HG02623 (cell line): Measurements from ENCODE around the gene GRB14.
"Not testable (repeated sequence)": the region's sequence is repeated elsewhere in the genome, so short reads cannot be mapped to it uniquely, and the experiment has no call there.

Experiments
- ATAC-seq: cut with Tn5 transposase; IDR thresholded peaks from one replicate; pipeline ENCODE4 v1.9.1; 2021; ENCODE audit warnings: moderate library complexity; ENCODE audit not compliant: unreplicated experiment

GRB14 gene

GRCh38 chr2:164620873-164621763 is at the start of gene GRB14:
TSS of gene GRB14 (minus strand) at chr2:164621482. CDS start at chr2:164621309, 173 bp downstream.
- no peak for ATAC-seq

- no peak for ATAC-seq
Measured at GRCh38 chr2:164669291-164669690, 48.0 kb upstream of the GRB14 start.

DNA sequence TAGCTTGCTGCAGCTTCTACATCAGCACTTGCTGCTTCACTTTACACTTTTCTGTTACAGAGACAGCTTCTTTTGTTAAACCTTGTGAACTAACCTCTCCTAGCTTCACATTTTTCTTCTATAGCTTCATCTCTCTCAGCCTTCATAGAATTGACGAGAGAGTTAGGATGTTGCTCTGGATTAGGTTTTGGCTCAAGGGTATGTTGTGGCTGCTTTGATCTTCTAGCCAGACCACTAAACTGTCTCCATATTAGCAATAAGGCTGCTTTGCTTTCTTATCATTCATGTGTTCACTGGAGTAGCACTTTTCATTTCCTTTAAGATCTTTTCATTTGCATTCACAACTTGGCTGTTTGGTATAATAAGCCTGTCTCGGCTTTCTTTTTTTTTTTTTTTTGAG is 46.3 kb upstream of the GRB14 start:
- no peak for ATAC-seq

- ATAC-seq = no peak
Measured at GRCh38 chr2:164664070-164664469, 42.8 kb upstream of the GRB14 start.

GRCh38 chr2:164662868-164663631 is 41.8 kb upstream of the GRB14 start:
- no peak for ATAC-seq

DNA sequence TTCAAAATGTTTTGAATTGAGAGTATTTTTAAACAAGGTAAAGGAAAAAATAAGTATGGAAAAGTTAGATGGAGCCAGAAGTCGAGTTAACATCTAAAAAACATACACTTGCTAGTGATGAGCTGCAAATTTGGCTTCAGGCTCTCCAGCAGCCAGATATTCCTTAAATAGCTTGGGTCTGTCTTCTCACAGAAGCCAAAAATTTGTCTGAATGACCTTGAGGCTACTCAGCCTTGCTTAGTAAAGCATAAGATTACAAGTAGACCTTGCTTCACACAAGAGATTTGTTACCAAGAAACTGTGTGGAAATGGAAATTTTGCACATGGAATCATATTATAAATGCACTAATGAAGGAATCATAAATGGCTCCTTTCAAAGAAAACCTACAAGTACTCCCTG is 40.8 kb upstream of the GRB14 start:
- no peak for ATAC-seq

DNA sequence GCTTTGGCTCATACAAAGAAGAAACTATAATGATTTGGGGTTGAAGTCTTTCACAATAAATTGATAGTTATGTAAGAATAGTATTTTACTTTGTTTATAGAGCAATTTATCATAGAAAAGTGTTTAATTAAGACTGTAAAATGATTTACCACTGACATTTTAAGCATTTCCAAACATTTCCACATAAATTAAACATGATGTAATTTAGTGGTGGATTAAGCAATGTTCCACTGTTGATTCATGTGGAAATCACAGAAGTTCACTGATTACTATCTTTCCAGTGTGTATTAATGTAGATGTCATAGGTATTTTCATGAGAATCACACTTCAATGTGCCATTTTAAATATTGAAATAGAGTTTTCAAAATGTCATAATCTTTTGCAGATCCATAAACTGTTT is 40.1 kb upstream of the GRB14 start:
- ATAC-seq = no peak

- ATAC-seq = no peak
Measured at GRCh38 chr2:164657129-164657528, 35.8 kb upstream of the GRB14 start.

DNA sequence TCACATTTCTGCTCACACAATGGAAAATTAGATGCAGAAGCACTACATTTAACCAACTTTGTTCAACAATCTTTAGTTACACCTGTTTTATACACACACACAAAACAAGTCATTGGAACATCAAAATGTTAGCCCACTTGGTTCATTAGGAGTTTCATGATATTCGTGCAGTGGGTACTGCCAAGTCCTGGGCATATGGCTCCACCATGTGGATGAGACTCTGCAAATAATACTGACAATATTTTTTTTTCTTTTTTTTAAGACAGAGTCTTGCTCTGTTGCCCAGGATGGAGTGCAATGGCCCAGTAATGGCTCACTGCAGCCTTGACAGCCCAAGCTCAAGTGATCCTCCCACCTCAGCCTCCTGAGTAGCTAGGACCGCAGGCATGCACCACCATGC is 34.5 kb upstream of the GRB14 start:
- no peak for ATAC-seq

GRCh38 chr2:164655336-164655735 is 34.1 kb upstream of the GRB14 start:
- no peak for ATAC-seq

DNA sequence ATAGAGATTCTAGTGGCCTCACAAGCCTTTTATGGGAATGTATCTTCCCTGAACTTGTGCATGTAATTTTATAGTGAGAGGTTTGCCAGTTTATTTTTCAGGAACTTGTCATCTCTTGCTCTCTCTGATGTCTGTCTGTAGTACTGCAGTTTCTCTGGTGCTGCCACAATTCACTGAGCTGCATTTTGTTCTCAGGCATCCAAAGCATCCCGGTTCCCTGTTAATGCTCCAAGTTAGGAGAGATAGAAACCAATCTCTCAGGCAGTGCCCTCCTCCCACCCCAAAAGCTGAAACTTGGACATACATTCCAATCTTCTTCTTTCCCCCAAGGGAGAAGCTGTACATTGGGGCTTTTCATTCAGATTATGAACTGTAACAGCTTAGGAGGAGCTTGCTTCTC is 30.1 kb upstream of the GRB14 start:
- no peak for ATAC-seq

DNA sequence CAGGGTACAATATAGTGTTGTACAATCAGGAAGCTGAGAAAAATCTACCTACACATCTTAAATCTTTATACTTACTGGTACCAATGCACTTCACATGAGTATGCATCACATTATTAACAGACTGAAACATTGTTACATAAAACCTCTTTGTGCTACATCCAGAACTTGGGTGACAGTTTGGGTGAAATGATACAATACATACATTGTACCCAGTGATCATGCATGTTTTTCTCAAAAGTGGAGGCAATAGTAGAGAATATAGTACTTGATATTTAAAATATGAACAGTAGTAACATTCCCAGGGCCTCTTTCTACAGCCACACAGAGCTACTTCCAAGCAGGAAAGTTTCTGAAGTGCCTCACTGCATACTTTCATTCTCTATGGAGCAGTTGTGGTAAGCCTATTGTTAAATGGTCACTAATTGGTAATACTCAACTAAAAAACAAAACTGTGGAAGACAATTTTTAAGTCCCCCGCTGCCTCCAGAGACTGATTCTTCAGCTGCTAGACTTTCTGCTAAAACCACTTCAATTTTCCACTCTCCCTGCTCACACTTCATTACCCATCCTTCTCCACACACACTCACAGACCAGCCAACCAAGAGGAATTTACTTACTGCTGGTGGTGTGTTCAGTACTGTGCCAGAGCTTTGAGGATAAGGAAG is 22.9 kb upstream of the GRB14 start:
- ATAC-seq = no peak

GRCh38 chr2:164642946-164643555 is 21.8 kb upstream of the GRB14 start:
- no peak for ATAC-seq

DNA sequence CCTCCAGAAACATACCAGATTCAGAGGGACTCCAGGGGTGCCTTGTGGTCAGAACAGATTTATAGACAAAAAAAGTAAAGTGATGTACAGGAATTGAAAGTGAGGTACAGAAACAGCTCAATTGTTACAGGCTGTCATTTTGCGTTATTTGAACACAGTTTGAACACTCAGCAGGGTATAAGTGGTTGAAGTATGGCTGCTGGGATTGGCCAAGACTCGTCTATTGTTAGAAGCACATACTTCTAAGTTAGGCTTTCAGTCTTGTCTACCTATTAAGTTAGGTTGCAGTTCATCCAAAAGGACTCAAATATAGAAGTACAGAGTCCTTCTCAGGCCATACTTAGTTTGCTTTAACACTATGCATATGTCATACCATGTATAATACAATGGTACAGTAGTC is 21.0 kb upstream of the GRB14 start:
- no peak for ATAC-seq

DNA sequence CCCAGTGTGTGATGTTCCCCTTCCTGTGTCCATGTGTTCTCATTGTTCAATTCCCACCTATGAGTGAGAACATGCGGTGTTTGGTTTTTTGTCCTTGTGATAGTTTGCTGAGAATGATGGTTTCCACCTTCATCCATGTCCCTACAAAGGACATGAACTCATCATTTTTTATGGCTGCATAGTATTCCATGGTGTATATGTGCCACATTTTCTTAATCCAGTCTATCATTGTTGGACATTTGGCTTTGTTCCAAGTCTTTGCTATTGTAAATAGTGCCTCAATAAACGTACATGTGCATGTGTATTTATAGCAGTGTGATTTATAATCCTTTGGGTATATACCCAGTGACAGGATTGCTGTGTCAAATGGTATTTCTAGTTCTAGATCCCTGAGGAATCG is 7.0 kb upstream of the GRB14 start:
- ATAC-seq = not testable (repeated sequence)

- ATAC-seq = no peak
Measured at GRCh38 chr2:164625378-164625971, 4.2 kb upstream of the GRB14 start.

DNA sequence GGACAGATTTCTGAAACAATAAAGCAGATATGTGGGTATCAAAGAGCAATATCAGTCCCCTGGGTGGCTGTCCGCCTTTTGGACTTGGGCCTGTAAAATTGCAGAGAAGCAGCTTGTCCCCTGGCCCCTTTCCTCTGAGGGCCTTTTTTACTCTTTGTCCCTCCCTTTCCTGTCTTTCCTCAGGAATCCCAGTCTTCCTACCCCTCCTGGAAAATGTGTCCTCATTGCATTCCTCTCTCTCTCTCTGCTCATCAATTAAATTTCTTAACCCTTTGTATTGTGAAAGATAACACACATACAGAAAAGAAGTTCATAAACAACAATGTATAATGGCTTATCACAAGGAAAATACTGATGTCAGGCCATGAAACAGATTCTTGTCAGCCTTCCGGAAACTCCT is 3.0 kb upstream of the GRB14 start:
- no peak for ATAC-seq

DNA sequence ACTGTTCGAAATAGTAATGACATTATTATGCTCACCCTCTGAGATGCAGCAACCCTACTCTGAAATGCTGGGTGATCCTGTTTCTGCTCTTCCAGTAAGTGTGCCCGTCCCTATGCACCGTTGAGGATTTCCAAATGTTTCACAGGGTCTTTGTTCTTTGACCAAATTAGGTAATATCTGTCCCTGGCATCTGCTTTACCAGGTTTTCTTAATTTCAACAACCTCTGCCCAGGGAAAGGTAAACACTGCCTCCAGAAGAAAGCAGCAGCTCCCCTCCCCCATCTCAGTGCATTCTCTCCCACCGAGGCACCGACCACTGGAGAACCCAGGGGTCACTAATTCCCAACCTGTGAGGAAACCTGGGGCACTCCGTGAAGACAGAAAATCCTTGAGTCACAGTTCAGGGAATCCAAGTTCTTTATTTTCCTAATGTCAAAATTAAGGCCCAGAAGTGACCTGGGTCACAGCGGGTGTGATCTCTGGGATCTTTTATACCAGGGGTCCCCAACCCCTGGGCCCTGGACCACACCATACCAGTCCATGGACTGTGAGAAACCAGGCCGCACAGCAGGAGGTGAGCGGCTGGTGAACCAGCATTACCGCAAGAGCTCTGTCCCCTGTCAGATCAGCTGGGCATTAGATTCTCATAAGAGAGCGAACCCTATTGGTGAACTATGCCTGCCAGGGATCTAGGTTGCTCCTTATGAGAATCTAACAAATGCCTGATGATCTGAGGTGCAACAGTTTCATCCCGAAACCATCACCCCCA is 1.2 kb upstream of the GRB14 start:
- ATAC-seq = no peak

GRCh38 chr2:164621764-164622105 is 453 bp upstream of the GRB14 start:
- no peak for ATAC-seq

DNA sequence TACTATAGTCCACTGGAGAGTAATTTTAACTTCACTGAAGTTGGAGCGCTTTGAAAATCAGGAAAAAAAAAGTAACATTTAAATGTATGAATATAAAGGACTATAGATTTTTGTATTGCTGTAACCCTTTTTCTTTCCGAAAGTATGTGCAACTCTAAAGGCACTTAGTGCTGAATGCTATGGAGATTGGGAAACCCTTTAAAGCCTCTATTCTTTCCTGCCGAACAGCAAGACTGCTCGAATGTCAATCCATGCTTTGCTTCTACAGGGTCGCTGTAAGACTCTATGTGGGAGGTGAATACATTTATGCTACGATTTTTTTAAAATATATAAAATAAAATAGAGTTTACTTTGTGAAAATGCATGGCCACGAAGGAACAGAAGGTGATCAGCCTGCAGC is 825 bp downstream of the GRB14 start:
- ATAC-seq = no peak
